ENCODE data around the gene TTC17. TPM values are rescaled to one million over a fixed set of nuclear protein-coding genes. Genes with fewer than 3 reads are reported as not detected.

The TTC17 gene
- total and polyA plus RNA-seq, 2 of the 4 experiments (the other 2 are of a cell fraction), result 56.3 to 61.3 TPM

- H3K27ac ChIP-seq (ENCODE audit: insufficient read depth, low read length), result no peak overlapping the region
- H3K9me3 ChIP-seq (ENCODE audit: control insufficient read depth, insufficient read depth, low read length), result no peaks in the 10 kb centered on the region
- no peak overlapping the region for H3K56ac ChIP-seq (ENCODE audit: extremely low read depth, insufficient read depth, low read length)
- CTCF ChIA-PET, result no interaction called here
- H2AK5ac ChIP-seq (ENCODE audit: low read depth, low read length), result no peak overlapping the region
- no TSS peak for BruUV-seq (replicated peaks)
- H3K27me3 ChIP-seq (ENCODE audit: control insufficient read depth, insufficient read depth, low read length), result no peaks in the 10 kb centered on the region
- H2BK120ac ChIP-seq (ENCODE audit: low read depth, low read length), result no peak overlapping the region
- in situ Hi-C loops (cut with MboI; ENCODE audit: low sequenced_read_pairs) (no loop called here), intact Hi-C loops (cut with micrococcal nuclease) (loop anchor here (5.0 kb wide), 1 partner anchor 89 kb away; no protein-coding TSS in a partner anchor), dilution Hi-C loops (cut with HindIII; ENCODE audit: low sequenced_read_pairs, unreplicated experiment) (no loop called here)
- WGBS, 2 experiments (ENCODE audit: extremely low coverage in 2 of 2, insufficient read length in 1 of 2), result no CpG with 5 or more reads among the region's 2 CpGs
- H4K20me1 ChIP-seq (ENCODE audit: insufficient read depth, low read length), result peaks cover 3% of the 10 kb centered on the region; the same call in 1 of the 2 replicates
- ATAC-seq (ENCODE audit: low read depth) (0 out of 2 replicates have a peak, but pooled peaks have one; percentile 16), DNase-seq (no peak)
- no peak overlapping the region for H3K23ac ChIP-seq (ENCODE audit: low read depth, low read length)
- H2BK15ac ChIP-seq (ENCODE audit: low read depth, low read length), result no peak overlapping the region
- no peak overlapping the region for H2AK9ac ChIP-seq (replicated peaks; ENCODE audit: low read depth, low read length, poor library complexity)
- H3K4me3 ChIP-seq (ENCODE audit: insufficient read depth, low read depth, low read length), result no peak overlapping the region
- POLR2A ChIA-PET (ENCODE audit: unreplicated experiment), result no interaction called here
- no peak overlapping the region for H4K91ac ChIP-seq (ENCODE audit: insufficient read depth, low read depth, low read length)
- no peak overlapping the region for H3K18ac ChIP-seq (ENCODE audit: low read depth, low read length)
- no peak overlapping the region for H4K8ac ChIP-seq (ENCODE audit: low read depth in 2 of 2, low read length in 2 of 2)
- H2BK5ac ChIP-seq (ENCODE audit: low read depth, low read length, poor library complexity, severe bottlenecking), result no peak overlapping the region
- TF ChIP-seq MXI1 (IDR thresholded peaks at IDR 0.05; ENCODE audit: borderline replicate concordance, low read depth, low read length) (no peak), MAFK (IDR thresholded peaks at IDR 0.05; ENCODE audit: low read depth, low read length) (no peak)
- TF ChIP-seq, protein P1, sequence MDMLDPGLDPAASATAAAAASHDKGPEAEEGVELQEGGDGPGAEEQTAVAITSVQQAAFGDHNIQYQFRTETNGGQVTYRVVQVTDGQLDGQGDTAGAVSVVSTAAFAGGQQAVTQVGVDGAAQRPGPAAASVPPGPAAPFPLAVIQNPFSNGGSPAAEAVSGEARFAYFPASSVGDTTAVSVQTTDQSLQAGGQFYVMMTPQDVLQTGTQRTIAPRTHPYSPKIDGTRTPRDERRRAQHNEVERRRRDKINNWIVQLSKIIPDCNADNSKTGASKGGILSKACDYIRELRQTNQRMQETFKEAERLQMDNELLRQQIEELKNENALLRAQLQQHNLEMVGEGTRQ (IDR thresholded peaks at IDR 0.05; ENCODE audit: low read depth, low read length), result no peak
- H3K14ac ChIP-seq (replicated peaks; ENCODE audit: low read depth, low read length), result no peak overlapping the region
- peaks cover 6 to 9% of the 10 kb centered on the region in 2 experiments for H3K79me1 ChIP-seq (ENCODE audit: low read depth in 1 of 2, low read length in 2 of 2)
- H2BK20ac ChIP-seq (ENCODE audit: low read depth, low read length), result no peak overlapping the region
- peak overlapping the region; percentile 13; the same call in 1 of the 2 replicates for H4K5ac ChIP-seq (ENCODE audit: low read depth, low read length)
- H3K4me1 ChIP-seq (ENCODE audit: control insufficient read depth, insufficient read depth, low read length), result no peaks in the 10 kb centered on the region
- no peak overlapping the region for H3K4ac ChIP-seq (ENCODE audit: low read depth, low read length)
- H2AFZ ChIP-seq (replicated peaks; ENCODE audit: low read length, poor library complexity), result no peak overlapping the region
- H3K9me1 ChIP-seq (ENCODE audit: insufficient read depth, low read length), result no peaks in the 10 kb centered on the region
- peaks cover 44% of the 10 kb centered on the region for H3K36me3 ChIP-seq (ENCODE audit: control insufficient read depth, insufficient read depth, low read length)
- H3K9ac ChIP-seq (ENCODE audit: low read depth, low read length), result no peak overlapping the region
- H3K4me2 ChIP-seq (ENCODE audit: low read depth, low read length), result no peak overlapping the region
These were observed 30.2 kb upstream of the TTC17 start for GRCh38 chr11:43328482-43328881.
